Caco-2 (cell line): ENCODE results near the gene LRMDA. TPM values are rescaled to one million over a fixed set of nuclear protein-coding genes. Genes with fewer than 3 reads are reported as not detected.

Source experiments
- BruUV-seq: library from RNA; stranded (reverse); fragments of 400-500 nt; replicated peaks from 2 replicates; lab custom pipeline; 2021; lab: Mats Ljungman, UMichigan
- CTCF ChIA-PET: fragments of 300-600 bp; sonication (Branson Sonifier 250); formaldehyde crosslinking; loops from one replicate; lab custom pipeline; 2022; ENCODE audit warnings: antibody characterized with exemption; lab: Charles Lee
- POLR2A ChIA-PET: fragments of 300-600 bp; sonication (Branson Sonifier 250); formaldehyde crosslinking; loops from one replicate; lab custom pipeline; 2022; ENCODE audit warnings: antibody characterized with exemption; lab: Charles Lee
- DNase-seq, 2 experiments: peaks; one replicate each; pipeline versions ENCODE4 v3.0.0 to v3.0.0-alpha.2; 2020 to 2022
- H3K27me3 ChIP-seq: replicated peaks from 2 replicates; pipeline ENCODE4 v1.6.0; 2011; ENCODE audit warnings: low read length; ENCODE audit not compliant: control insufficient read depth, insufficient read depth
- H3K36me3 ChIP-seq: 2 replicates; pipeline ENCODE4 v1.5.1; 2011; ENCODE audit warnings: low read length; ENCODE audit not compliant: control insufficient read depth, insufficient read depth
- H3K4me1 ChIP-seq: fragments of 250-450 bp; sonication (Bioruptor Pico); 2 replicates; pipeline ENCODE4 v1.5.1; 2020; ENCODE audit warnings: mild to moderate bottlenecking
- H3K4me3 ChIP-seq: 2 replicates; pipeline ENCODE4 v1.5.1; 2011; ENCODE audit warnings: low read depth, mild to moderate bottlenecking, control low read depth, low read length
- H3K9me3 ChIP-seq: fragments of 250-450 bp; sonication (Bioruptor Pico); 2 replicates; pipeline ENCODE4 v1.5.1; 2020; ENCODE audit warnings: mild to moderate bottlenecking, moderate library complexity
- H3K27ac Mint-ChIP-seq: one replicate; pipeline ENCODE4 v1.8.0; 2022; ENCODE audit warnings: mixed read lengths; ENCODE audit not compliant: unreplicated experiment
- H3K27me3 Mint-ChIP-seq: one replicate; pipeline ENCODE4 v1.8.0; 2022; ENCODE audit warnings: mixed read lengths; ENCODE audit not compliant: insufficient read depth, unreplicated experiment
- H3K36me3 Mint-ChIP-seq: one replicate; pipeline ENCODE4 v1.8.0; 2022; ENCODE audit warnings: mild to moderate bottlenecking, mixed read lengths; ENCODE audit not compliant: insufficient read depth, unreplicated experiment
- H3K4me1 Mint-ChIP-seq: one replicate; pipeline ENCODE4 v1.8.0; 2022; ENCODE audit warnings: low read depth, mixed read lengths; ENCODE audit not compliant: unreplicated experiment
- H3K4me3 Mint-ChIP-seq: one replicate; pipeline ENCODE4 v1.8.0; 2022; ENCODE audit warnings: mild to moderate bottlenecking, moderate library complexity, mixed read lengths; ENCODE audit not compliant: unreplicated experiment
- H3K9me3 Mint-ChIP-seq: one replicate; pipeline ENCODE4 v1.8.0; 2022; ENCODE audit warnings: mixed read lengths; ENCODE audit not compliant: unreplicated experiment
- CTCF ChIP-seq, 2 experiments: fragments of 200-600 bp in 1 of 2; IDR thresholded peaks; 1 replicate in 1 of 2; 2 replicates in 1 of 2; pipeline versions ENCODE4 v1.5.1 to v1.8.0; 2011 to 2022; ENCODE audit warnings: antibody characterized with exemption in 1 of 2, control low read depth in 1 of 2, inconsistent platforms in 1 of 2, low read depth in 1 of 2, low read length in 1 of 2, mild to moderate bottlenecking in 1 of 2, moderate library complexity in 1 of 2; ENCODE audit not compliant: insufficient read depth in 1 of 2, severe bottlenecking in 1 of 2, unreplicated experiment in 1 of 2
- intact Hi-C: fragments of 100-400 bp; cut with micrococcal nuclease; formaldehyde crosslinking; loops from one replicate; pipeline ENCODE4 v1.10.0; 2022; ENCODE audit not compliant: unreplicated experiment
- total RNA-seq: library from RNA; stranded (reverse); gene quantifications from 2 replicates; pipeline ENCODE4 v1.2.3, GENCODE V29; 2022

The LRMDA gene
- total RNA-seq, 1 experiment from 2014 or later = 18.5 TPM

GRCh38 chr10:76572021-76572420 lies 1140.6 kb downstream of the LRMDA start:
- no peak overlapping the region for H3K4me3 Mint-ChIP-seq
- no peak for DNase-seq
- CTCF ChIA-PET = no interaction called here
- no peaks in the 10 kb centered on the region for H3K36me3 ChIP-seq
- no TSS peak for BruUV-seq
- TF ChIP-seq CTCF (IDR thresholded peaks at IDR 0.05; ENCODE audit: insufficient read depth in 1 of 2, low read depth in 1 of 2, low read length in 1 of 2, severe bottlenecking in 1 of 2, unreplicated experiment in 1 of 2) = no peak
- H3K27me3 Mint-ChIP-seq = peaks cover 3% of the 10 kb centered on the region
- no peak overlapping the region for H3K27ac Mint-ChIP-seq
- peaks cover 6% of the 10 kb centered on the region; the same call in 1 of the 2 replicates for H3K9me3 ChIP-seq
- no peaks in the 10 kb centered on the region for H3K4me1 Mint-ChIP-seq
- no peaks in the 10 kb centered on the region for H3K27me3 ChIP-seq
- intact Hi-C loops = no loop called here
- POLR2A ChIA-PET = no interaction called here
- H3K36me3 Mint-ChIP-seq = no peaks in the 10 kb centered on the region
- H3K9me3 Mint-ChIP-seq = peaks cover 16% of the 10 kb centered on the region
- no peak overlapping the region for H3K4me3 ChIP-seq
- no peaks in the 10 kb centered on the region for H3K4me1 ChIP-seq

- no peaks in the 10 kb centered on the region for H3K27me3 Mint-ChIP-seq
- no peaks in the 10 kb centered on the region for H3K4me1 ChIP-seq
- H3K27me3 ChIP-seq = no peaks in the 10 kb centered on the region
- intact Hi-C loops = no loop called here
- BruUV-seq = no TSS peak
- CTCF ChIA-PET = no interaction called here
- peaks cover 19% of the 10 kb centered on the region for H3K9me3 Mint-ChIP-seq
- DNase-seq = no peak
- H3K36me3 ChIP-seq = no peaks in the 10 kb centered on the region
- H3K4me3 Mint-ChIP-seq = no peak overlapping the region
- no peak for TF ChIP-seq CTCF (IDR thresholded peaks at IDR 0.05; ENCODE audit: insufficient read depth in 1 of 2, low read depth in 1 of 2, low read length in 1 of 2, severe bottlenecking in 1 of 2, unreplicated experiment in 1 of 2)
- no peaks in the 10 kb centered on the region for H3K36me3 Mint-ChIP-seq
- no peak overlapping the region for H3K4me3 ChIP-seq
- H3K9me3 ChIP-seq = no peaks in the 10 kb centered on the region
- peaks cover 2% of the 10 kb centered on the region for H3K4me1 Mint-ChIP-seq
- POLR2A ChIA-PET = no interaction called here
- no peak overlapping the region for H3K27ac Mint-ChIP-seq
Measured at GRCh38 chr10:76576276-76576962, 1145.0 kb downstream of the LRMDA start.

GRCh38 chr10:76577455-76577854 lies 1146.0 kb downstream of the LRMDA start:
- CTCF ChIA-PET = no interaction called here
- H3K27me3 Mint-ChIP-seq = no peaks in the 10 kb centered on the region
- H3K27me3 ChIP-seq = no peaks in the 10 kb centered on the region
- POLR2A ChIA-PET = no interaction called here
- intact Hi-C loops = no loop called here
- H3K4me3 Mint-ChIP-seq = no peak overlapping the region
- no peaks in the 10 kb centered on the region; the same call in 1 of the 2 replicates for H3K4me1 ChIP-seq
- H3K9me3 Mint-ChIP-seq = peaks cover 19% of the 10 kb centered on the region
- DNase-seq = no peak
- H3K36me3 Mint-ChIP-seq = no peaks in the 10 kb centered on the region
- H3K36me3 ChIP-seq = no peaks in the 10 kb centered on the region
- H3K4me3 ChIP-seq = no peak overlapping the region
- H3K4me1 Mint-ChIP-seq = peaks cover 6% of the 10 kb centered on the region
- BruUV-seq = no TSS peak
- TF ChIP-seq CTCF (IDR thresholded peaks at IDR 0.05; ENCODE audit: insufficient read depth in 1 of 2, low read depth in 1 of 2, low read length in 1 of 2, severe bottlenecking in 1 of 2, unreplicated experiment in 1 of 2) = no peak
- H3K27ac Mint-ChIP-seq = no peak overlapping the region
- H3K9me3 ChIP-seq = no peaks in the 10 kb centered on the region
